Tibial nerve (tissue), 4 donors: Measurements from ENCODE around the gene C2. TPM values are rescaled to one million over a fixed set of nuclear protein-coding genes. Genes with fewer than 3 reads are reported as not detected.

ENCODE experiments used
- DNase-seq, 2 donors: peaks; one replicate each; pipeline ENCODE4 v3.0.0-alpha.2; 2019; ENCODE audit warnings: low spot score in 2 of 2
- H3K27ac ChIP-seq, 4 donors: fragments of 200-600 bp; sonication (generic) in 3 of 4; one replicate each; pipeline ENCODE4 v1.5.1; 2017 to 2019; ENCODE audit warnings: mild to moderate bottlenecking in 1 of 4
- H3K27me3 ChIP-seq, 2 donors: fragments of 200-600 bp; sonication (generic) in 1 of 2; one replicate each; pipeline versions ENCODE4 v1.5.1 to v1.6.0; 2017 to 2019
- H3K36me3 ChIP-seq, 3 donors: fragments of 200-600 bp; sonication (generic); one replicate each; pipeline ENCODE4 v1.5.1; 2018 to 2019
- H3K4me1 ChIP-seq, 4 donors: fragments of 200-600 bp; sonication (generic) in 3 of 4; one replicate each; pipeline ENCODE4 v1.5.1; 2017 to 2019
- H3K4me3 ChIP-seq, 4 donors: fragments of 200-600 bp; sonication (generic) in 3 of 4; one replicate each; pipeline ENCODE4 v1.5.1; 2017 to 2019; ENCODE audit warnings: mild to moderate bottlenecking in 1 of 4, moderate library complexity in 1 of 4
- H3K9me3 ChIP-seq, 4 donors: fragments of 200-600 bp; sonication (generic) in 3 of 4; one replicate each; pipeline ENCODE4 v1.5.1; 2017 to 2019
- EP300 ChIP-seq, 2 donors: sonication (generic); formaldehyde crosslinking; IDR thresholded peaks; one replicate each; pipeline ENCODE4 v1.6.1; 2017; ENCODE audit warnings: antibody characterized with exemption in 2 of 2, mild to moderate bottlenecking in 1 of 2
- POLR2A ChIP-seq, 2 donors: fragments of 450-650 bp; IDR thresholded peaks; one replicate each; pipeline ENCODE4 v1.6.1; 2017; ENCODE audit warnings: antibody characterized with exemption in 2 of 2, mild to moderate bottlenecking in 2 of 2, moderate library complexity in 2 of 2
- WGBS, 2 donors: methylation state at CpG; one replicate each; pipeline ENCODE4 v1.1.5; 2018; 5-methylcytosine and 5-hydroxymethylcytosine counted together
- total RNA-seq, 4 donors: library from RNA; depleted of rRNA; stranded (reverse); fragments of >200 nt; gene quantifications; one replicate each; pipeline ENCODE4 v1.1.0, GENCODE V29; 2016
- TF ChIP-seq, protein P1 (sequence below), 5 experiments: fragments of 200-600 bp in 3 of 5; fragments of 450-650 bp in 2 of 5; sonication (generic) in 3 of 5; IDR thresholded peaks; one replicate each; pipeline ENCODE4 v1.5.1; 2016 to 2019; ENCODE audit warnings: antibody characterized with exemption in 5 of 5, mild to moderate bottlenecking in 3 of 5, moderate library complexity in 2 of 5

C2 gene
- total RNA-seq, 4 donors from 2014 or later: 4.6 to 17.4 (median 6.1) TPM

- no peaks in the 10 kb centered on the region for H3K9me3 ChIP-seq
- H3K4me1 ChIP-seq: peaks cover 0 to 56% (median 20%) of the 10 kb centered on the region in 4 donors
- TF ChIP-seq EP300 (IDR thresholded peaks at IDR 0.05): peak in 1 of 2 donors; percentile 42
- TF ChIP-seq POLR2A (IDR thresholded peaks at IDR 0.05): peak in 1 of 2 donors; percentile 26
- TF ChIP-seq, protein P1, sequence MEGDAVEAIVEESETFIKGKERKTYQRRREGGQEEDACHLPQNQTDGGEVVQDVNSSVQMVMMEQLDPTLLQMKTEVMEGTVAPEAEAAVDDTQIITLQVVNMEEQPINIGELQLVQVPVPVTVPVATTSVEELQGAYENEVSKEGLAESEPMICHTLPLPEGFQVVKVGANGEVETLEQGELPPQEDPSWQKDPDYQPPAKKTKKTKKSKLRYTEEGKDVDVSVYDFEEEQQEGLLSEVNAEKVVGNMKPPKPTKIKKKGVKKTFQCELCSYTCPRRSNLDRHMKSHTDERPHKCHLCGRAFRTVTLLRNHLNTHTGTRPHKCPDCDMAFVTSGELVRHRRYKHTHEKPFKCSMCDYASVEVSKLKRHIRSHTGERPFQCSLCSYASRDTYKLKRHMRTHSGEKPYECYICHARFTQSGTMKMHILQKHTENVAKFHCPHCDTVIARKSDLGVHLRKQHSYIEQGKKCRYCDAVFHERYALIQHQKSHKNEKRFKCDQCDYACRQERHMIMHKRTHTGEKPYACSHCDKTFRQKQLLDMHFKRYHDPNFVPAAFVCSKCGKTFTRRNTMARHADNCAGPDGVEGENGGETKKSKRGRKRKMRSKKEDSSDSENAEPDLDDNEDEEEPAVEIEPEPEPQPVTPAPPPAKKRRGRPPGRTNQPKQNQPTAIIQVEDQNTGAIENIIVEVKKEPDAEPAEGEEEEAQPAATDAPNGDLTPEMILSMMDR (IDR thresholded peaks at IDR 0.05): no peak
- H3K36me3 ChIP-seq: peaks cover 0 to 35% (median 2%) of the 10 kb centered on the region in 3 donors
- H3K27me3 ChIP-seq: no peaks in the 10 kb centered on the region
- H3K27ac ChIP-seq: peak overlapping the region; percentile 87 to 90 (median 88)
- DNase-seq: no peak
- H3K4me3 ChIP-seq: peak overlapping the region; percentile 57 to 92 (median 82)
- WGBS, 2 donors: 10 to 16% methylated on average over 8 of the region's 8 CpGs
Measured at GRCh38 chr6:31898383-31899011, 29.0 kb upstream of the C2 start.

GRCh38 chr6:31899215-31899614 lies 28.3 kb upstream of the C2 start:
- WGBS, 2 donors: 58 to 66% methylated on average over 5 of the region's 5 CpGs
- H3K4me1 ChIP-seq: peaks cover 0 to 60% (median 20%) of the 10 kb centered on the region in 4 donors
- H3K27me3 ChIP-seq: no peaks in the 10 kb centered on the region
- no peak overlapping the region for H3K27ac ChIP-seq
- H3K9me3 ChIP-seq: no peaks in the 10 kb centered on the region
- no peak for DNase-seq
- TF ChIP-seq, protein P1 (IDR thresholded peaks at IDR 0.05): no peak
- TF ChIP-seq POLR2A (IDR thresholded peaks at IDR 0.05) (no peak), EP300 (IDR thresholded peaks at IDR 0.05) (no peak)
- peaks cover 0 to 28% (median 2%) of the 10 kb centered on the region in 3 donors for H3K36me3 ChIP-seq
- no peak overlapping the region for H3K4me3 ChIP-seq

DNA sequence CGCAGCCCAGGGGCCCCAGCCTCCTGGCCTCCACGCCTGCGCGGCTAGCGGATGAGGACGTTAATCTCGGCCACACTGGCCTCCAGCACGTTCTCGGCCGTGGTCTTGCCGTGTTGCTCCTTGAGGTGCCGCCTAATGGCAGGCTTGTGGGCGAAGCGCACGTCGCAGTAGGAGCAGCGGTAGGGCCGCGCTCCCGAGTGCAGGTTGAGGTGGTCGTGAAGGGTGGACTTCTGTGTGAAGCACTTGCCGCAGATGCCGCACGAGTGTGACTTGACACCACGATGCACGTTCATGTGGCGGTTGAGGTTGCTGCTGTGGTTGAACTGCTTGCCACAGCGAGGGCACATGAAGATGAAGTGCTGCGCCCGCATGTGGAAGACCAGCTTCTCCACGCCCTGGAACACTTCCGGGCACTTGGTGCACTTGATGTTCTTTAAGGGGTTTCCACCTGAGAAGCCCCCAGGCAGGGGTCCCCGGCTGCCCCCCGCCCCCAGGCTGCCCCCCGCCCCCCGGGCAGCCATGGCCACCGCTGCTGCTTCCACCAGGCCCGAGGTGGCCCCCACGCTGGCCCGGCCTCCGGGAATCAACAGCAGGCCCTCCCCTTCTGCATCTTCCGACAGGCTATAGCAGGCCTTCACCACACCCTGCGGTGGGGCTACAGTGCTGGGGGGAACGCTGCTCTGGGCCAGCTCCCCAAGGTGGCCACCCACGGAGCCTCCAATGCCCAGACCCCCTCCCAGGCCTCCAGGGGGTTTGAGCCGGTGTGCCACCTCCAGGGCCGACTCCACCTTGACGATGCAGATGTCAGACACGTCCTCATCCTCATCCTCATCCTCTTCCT lies 27.4 kb upstream of the C2 start:
- no peak for DNase-seq
- TF ChIP-seq POLR2A (IDR thresholded peaks at IDR 0.05) (no peak), EP300 (IDR thresholded peaks at IDR 0.05) (no peak)
- TF ChIP-seq, protein P1 (IDR thresholded peaks at IDR 0.05): no peak
- H3K9me3 ChIP-seq: no peaks in the 10 kb centered on the region
- H3K36me3 ChIP-seq: peaks cover 0 to 19% (median 0%) of the 10 kb centered on the region in 3 donors
- peak overlapping the region in 2 of 4 donors; percentile 90 to 91 for H3K27ac ChIP-seq
- WGBS, 2 donors: 79 to 82% methylated on average over 40 to 41 of the region's 49 CpGs
- peaks cover 0 to 60% (median 20%) of the 10 kb centered on the region in 4 donors for H3K4me1 ChIP-seq
- H3K4me3 ChIP-seq: no peak overlapping the region
- H3K27me3 ChIP-seq: no peaks in the 10 kb centered on the region

DNA sequence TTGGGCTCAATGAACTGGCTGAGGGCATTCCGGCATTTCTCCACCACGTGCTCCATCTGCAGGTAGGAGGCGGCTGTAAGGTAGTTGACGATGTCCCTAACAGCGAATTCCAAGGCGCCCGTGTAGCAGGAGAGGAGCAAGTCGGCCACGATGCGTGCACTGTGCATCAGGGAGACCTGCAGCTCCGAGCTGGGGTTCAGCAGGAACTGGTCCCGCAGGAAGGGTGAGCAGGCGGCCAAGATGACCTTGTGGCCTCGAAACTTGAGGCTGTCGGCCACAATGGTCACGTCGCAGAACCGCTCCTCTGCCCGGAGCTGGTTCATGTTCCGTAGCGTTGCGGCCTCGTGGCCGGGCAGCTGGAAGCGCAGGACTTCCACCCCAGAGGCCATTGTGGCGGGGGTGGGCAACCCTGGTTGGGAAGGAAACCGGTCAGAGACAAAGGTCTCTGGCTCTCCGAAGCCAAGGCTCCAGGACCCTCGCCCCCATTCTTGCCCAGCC lies 26.6 kb upstream of the C2 start:
- Histone ChIP-seq H3K4me3 (peak overlapping the region; percentile 45 to 81 (median 55)), H3K27me3 (no peaks in the 10 kb centered on the region), H3K4me1 (peaks cover 0 to 59% (median 20%) of the 10 kb centered on the region in 4 donors), H3K36me3 (peaks cover 0 to 10% (median 0%) of the 10 kb centered on the region in 3 donors), H3K9me3 (no peaks in the 10 kb centered on the region), H3K27ac (peak overlapping the region; percentile 70 to 91 (median 87))
- TF ChIP-seq, protein P1 (IDR thresholded peaks at IDR 0.05): no peak
- no peak for TF ChIP-seq EP300 (IDR thresholded peaks at IDR 0.05)
- TF ChIP-seq POLR2A (IDR thresholded peaks at IDR 0.05): no peak
- DNase-seq: no peak
- WGBS, 2 donors: 24 to 33% methylated on average over 6 to 29 of the region's 29 CpGs
